ENCODE measurements around the gene ZNF367.
"Not testable (repeated sequence)": the region's sequence is repeated elsewhere in the genome, so short reads cannot be mapped to it uniquely, and the experiment has no call there.

The ZNF367 gene

DNA sequence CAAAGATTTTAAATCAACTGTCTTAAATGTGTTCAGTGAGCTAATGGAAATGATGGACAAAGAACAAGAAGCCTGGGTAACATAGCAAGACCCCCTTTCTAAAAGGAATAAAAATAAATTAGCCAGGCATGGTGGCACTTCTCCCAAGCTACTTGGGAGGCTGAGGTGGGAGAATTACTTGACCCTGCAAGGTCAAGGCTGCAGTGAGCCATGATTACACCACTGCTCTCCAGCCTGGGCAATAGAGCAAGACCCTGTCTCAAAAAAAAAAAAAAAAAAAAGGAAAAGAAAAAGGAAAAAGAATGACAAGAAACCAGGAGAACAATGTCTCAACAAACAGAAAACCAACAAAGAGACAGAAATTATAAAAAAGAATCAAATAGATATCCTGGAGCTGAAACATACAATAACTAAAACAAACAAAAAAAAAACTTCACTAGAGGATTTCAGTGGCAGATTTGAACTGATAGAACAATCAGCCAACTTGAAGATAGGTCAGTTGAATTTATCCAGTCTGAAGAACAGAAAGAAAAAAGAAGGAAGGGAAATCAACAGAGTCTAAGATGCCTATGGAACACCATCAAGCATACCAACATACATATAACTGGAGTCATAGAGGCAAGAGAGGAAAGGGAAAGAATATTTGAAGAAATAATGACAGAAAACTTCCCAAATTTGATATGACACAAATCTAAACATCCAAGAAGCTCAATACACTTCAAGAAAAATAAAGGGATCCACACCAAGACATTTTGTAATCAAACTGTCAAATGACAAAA, 17.8 kb downstream of the ZNF367 start:
- no peak for DNase-seq (ENCODE audit: low spot score)

DNA sequence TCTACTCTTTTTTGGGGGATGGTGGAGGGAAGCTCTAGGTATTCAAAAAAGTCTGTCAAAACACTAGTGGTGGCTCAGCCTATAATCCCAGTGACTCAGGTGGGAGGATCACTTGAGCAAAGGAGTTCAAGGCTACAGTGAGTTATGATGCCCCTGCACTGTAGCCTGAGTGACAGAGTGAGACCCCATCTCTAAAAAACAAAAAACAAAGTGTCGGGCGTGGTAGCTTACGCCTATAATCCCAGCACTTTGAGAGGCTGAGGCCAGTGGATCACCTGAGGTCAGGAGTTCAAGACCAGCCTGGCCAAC, 18.9 kb downstream of the ZNF367 start:
- DNase-seq (ENCODE audit: low spot score): no peak

DNA sequence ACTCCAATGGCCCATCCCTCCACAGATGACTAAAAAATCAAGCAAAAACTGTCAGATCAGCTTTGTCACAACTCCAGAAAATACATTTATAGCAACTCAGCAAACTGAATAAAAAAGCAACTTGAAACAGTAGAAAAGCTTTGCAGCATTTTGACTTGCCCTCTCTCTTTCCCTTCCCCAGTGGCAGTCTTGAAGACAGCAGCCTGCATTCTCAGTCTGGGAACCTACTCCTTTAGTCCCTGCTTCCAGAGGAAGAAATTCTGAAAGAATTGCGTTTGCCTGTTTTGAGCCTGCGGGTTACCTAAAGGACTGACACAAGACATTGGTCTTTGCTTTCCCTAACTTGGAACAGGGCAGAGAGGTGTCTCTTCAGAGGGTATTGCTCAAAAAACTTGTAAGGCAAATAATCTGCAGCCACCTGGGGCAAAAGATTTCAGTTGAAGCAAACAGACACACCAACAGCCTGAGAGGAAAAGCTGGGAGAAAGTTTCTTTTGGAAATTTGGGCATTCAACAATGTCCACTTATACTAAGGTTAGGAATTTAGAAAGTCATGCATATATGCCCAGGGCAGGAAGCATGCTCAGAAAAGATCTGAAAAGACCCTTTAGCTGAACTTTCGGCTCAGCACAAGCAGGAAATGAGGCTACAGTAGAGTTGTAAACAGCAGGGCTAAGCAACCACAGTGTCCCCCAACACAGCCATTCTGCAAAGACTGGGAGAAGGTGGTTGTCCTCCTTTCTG, 19.4 kb downstream of the ZNF367 start:
- DNase-seq (ENCODE audit: low spot score): no peak

DNA sequence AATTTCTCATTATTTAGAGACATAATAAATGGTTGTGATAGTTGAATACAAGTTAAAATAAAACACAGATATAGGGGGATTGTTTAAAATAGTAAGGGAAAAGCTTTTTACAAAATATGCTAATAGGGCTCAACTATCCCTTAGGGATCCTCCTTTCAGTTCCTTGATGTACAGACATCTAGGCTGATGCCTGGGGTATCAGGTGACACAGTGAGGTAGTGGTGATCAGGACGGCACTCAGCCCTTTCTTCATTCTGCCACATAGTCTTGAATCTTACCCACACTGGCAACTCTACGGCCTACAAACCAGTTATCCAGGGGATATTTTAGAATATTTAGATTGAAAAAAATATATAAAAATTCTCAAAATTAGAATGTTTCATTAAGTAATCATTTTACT, 22.2 kb downstream of the ZNF367 start:
- no peak for DNase-seq (ENCODE audit: low spot score)

DNA sequence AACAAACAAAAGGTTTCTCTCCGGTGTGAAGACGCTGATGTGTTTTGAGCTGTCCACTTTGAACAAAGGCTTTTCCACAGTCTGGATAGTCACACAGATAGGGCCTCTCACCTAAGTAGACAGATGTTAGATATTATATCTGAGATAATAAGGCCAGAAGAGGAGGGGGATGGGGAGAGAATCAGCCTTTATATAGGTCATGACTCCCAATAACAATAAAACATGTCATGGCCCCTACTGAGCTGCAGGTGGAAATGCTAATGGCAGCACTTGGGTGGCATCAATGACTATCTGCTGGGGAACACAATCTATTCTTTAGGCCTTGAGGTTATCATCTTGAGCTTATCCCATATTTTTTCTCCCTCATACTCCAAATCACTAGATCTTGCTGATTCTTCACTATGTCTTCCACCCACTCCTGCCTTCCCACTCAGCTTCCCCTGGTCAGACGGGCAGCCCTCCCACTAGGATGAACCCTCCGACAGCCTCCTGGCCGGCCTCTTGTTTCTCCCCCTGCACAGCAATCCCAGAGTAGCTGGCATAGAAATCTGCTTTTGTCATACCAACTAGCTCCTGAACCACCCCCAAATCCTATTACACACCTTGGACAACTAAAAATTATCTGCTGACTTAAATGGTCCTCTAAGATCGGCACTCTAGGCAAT, 23.2 kb downstream of the ZNF367 start:
- DNase-seq (ENCODE audit: low spot score): no peak

DNA sequence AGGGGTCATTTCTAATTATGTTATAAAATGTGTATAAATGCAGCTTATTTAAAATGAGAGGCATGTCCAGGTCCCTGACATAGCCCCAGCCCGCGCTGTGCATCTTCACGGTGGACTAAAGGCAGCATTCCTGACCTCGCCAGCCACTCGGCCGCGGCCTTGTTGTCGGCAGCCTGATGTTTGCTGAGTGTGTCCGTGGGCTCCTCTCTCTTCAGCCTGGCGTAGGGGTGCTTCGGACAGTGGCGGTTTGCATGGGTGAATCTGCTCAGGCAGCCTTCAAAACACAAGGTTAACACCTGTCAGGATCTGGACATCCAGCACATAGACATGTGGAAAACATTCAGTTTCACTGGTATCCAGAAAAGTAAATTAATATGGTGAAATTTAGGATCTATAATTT, 25.9 kb downstream of the ZNF367 start:
- no peak for DNase-seq (ENCODE audit: low spot score)

DNA sequence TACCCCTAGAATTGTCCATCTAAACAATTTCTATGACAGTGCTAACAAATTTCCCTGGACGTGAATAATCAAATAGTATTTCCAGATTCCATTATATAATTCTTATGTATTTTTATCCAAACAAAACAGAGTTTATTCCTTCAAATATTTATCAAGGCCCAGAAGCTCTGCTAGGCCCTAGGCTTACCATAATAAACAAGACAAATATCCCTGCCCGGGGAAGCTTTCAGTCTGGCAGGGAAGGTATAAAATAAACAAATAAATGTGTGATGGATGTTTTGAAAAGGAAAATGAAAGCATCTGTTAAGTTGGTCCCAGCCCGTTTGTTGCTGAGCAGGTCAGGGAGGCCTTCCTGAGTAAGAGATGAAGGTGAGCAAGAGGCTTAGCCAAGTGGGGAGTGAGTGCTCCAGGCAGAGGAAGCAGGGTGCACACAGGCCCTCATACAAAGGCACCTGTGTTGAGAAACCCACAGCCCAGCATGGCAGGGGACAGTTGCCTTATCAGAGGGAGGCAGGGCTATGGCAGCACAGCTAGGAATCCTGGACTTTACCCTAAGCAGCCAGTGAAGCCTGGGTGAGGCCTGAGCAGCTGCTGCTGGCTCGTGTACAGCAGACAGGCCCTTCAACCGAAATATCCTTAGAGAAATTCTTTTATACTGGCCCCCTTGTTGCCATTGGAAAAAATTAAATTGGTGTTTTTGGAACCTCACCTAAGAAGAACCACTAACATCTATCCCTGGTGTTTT, 27.0 kb downstream of the ZNF367 start:
- DNase-seq (ENCODE audit: low spot score): no peak

DNA sequence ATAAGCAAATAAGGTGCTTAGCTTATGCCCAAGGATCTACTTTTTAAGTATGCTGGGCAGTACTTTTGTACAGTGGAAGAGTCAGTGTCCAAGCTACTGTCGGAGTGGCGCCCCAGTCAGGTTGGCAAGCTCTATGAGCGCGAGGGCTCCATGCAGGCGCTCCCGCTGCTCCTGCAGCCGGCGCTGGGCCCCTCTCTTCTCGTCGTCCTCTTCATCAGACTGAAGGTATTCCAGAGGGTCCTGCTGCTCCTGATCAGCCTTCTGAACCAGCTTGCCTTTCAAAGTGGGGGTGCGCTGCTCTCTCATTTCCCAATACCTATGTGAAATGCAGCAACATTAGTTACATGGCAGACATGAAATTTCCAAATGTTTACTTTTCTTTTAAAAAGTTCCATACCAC, 30.0 kb downstream of the ZNF367 start:
- no peak for DNase-seq (ENCODE audit: low spot score)

DNA sequence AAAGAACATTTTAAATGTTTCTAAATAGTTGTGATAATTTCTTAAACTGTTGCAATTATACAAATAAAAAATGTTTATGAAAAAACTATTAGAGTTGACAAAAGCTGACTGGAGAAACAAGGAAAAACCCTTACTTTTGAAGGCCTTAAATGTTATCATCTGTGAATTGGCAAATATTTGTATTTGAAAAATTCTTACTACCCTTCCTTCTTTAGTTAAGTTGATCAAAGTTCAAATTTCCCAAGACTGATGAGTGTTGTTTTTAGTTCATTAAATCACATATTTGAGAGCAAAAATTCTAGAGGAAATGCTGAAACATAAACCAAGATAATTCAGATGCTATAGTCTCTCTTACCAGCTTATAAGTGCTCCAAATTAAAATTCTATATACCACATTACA, 32.0 kb downstream of the ZNF367 start:
- no peak for DNase-seq (ENCODE audit: low spot score)

DNA sequence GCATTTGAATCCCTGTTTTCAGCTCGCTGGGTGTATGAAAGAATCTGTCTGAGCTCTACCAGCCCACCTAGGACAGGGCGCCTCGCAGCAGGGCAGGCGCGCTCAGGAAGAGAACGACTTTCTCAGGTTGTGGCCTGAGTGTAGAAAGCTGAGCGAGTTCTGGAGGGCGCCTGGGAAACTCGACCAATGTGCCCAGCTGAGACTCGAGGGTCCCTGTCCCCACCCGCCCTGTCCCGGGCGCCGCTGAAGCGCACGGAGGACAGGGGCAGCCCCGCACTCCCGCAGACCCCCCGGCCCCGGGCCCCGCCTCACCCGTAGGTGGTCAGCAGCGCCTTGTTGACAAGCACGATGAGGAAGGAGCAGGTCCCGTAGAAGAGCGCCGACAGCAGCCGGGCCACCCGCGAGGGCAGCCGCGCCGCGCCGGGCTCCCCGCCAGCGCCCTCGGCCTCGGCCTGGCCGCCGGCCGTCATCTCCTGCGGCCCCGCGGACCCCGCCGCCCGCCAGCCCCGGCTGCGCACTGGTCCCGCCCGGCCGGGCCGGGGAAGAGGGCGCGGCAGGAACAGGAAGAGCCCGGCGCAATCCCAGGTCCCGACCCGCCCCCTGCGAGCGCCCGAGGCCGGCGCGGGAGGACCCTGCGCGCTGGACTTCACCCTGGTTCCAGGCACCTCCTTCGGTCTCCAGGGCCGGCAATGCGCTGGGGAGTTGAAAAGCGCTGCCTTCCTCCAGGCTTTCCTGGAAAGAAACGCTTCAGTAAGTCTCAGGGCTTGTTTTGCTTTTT, 34.8 kb downstream of the ZNF367 start, which contains the start of gene SLC35D2:
SLC35D2 (minus strand) TSS at position 547 of the 778 bp plus-strand sequence; CDS start at position 470, 77 bp downstream.
- no peak for DNase-seq (ENCODE audit: low spot score)

DNA sequence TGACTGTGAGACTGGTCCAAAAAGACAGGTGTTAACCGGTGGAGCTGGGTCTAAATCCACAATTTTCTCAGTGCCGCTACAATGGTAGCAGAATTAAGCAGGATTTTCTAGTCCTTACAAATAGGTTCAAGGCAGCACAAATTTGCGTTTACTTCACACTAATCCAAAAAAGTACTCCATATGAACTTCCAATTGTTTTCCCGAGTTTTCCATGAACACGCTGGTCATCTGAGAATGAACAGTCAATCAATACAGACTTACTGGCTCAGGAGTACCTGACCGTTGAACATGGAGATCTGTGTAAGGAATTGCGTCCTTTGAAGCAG, 35.4 kb downstream of the ZNF367 start:
- DNase-seq (ENCODE audit: low spot score): no peak

DNA sequence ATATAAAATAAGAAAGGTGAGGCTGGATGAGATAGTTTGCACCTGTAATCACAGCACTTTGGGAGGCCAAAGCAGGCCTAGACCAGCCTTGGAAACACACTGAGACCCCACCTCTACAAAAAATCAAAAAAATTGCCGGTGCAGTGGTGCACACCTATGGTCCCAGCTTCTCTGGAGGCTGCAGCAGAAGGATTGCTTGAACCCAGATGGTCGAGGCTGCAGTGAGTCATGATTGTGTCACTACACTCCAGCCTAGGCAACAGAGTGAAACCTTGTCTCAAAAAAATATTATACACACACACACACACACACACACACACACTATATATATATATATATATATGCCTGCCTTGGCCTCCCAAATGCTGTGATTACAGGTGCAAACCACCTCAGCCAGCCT, 36.0 kb downstream of the ZNF367 start:
- no peak for DNase-seq (ENCODE audit: low spot score)

DNA sequence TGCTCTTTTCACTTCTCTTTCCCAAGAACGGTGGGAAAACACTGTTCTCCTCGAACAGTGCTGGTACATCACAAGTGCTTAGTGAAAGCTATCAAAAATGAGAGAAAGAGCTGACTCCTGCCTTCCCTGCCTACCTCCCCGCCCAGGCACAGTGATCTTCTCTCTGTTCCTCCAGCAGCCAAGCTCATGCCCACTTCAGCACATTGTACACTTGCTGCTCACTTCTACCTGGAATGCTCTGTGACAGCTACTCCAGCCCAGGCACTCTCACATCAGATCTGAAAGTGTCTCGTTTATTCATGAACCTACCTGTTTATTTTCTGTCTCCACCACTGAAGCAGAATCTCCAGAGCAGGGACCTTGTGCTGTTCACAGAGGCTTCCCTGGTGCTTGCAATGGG, 36.5 kb downstream of the ZNF367 start:
- no peak for DNase-seq (ENCODE audit: low spot score)

DNA sequence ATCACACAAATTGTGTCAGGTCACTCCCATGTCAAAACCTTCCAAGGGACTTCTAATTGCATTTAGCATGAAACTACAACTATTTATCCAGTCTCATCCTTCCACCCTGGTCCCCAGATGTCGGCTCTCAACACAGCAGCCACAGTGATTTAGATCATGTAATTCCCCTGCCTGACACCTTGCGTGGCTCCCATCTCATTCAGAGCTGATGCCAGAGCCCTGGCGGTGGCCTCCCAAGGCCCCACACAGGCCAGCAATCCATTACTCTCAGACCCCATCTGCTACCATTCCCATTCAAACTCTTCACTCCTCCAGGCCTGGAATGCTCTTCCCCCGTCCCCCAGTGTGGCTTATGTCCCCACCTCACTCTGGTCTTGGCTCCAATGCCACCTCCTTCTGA, 37.0 kb downstream of the ZNF367 start:
- DNase-seq (ENCODE audit: low spot score): no peak

DNA sequence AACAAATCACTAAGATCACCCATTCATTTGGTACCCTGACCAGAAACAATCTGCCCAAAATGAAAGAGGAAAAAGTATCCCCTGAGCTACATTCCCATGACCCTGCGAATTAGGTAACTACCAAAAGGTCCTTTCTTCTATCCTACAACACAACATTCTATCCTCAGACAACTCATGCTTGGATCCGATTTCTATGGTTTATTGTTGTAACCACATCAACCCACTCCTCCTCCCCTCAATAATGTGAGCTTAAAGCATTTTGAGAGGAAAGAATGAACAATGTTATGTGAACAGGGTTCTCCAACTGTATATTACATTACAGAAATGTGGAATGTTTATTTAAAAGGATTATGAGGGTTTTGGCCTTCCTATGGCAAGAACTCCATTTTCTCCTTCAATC, 38.7 kb downstream of the ZNF367 start:
- DNase-seq (ENCODE audit: low spot score): no peak

DNA sequence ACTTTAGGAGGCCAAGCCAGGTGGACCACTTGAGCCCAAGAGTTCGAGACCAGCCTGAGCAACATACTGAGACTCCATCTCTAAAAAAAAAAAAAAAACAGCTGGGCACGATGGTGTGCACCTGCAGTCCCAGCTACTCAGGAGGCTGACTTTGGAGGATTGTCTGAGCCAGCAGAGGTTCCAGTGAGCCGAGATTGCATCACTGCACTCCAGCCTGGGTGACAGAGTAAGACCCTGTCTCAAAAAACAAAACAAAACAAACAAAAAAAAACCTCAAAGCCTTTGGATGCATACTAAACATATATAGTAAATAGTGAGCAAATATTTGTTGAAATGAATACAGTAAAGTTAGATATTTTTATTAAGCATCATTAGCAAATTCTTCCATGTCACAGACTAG, 40.0 kb downstream of the ZNF367 start:
- no peak for DNase-seq (ENCODE audit: low spot score)

DNA sequence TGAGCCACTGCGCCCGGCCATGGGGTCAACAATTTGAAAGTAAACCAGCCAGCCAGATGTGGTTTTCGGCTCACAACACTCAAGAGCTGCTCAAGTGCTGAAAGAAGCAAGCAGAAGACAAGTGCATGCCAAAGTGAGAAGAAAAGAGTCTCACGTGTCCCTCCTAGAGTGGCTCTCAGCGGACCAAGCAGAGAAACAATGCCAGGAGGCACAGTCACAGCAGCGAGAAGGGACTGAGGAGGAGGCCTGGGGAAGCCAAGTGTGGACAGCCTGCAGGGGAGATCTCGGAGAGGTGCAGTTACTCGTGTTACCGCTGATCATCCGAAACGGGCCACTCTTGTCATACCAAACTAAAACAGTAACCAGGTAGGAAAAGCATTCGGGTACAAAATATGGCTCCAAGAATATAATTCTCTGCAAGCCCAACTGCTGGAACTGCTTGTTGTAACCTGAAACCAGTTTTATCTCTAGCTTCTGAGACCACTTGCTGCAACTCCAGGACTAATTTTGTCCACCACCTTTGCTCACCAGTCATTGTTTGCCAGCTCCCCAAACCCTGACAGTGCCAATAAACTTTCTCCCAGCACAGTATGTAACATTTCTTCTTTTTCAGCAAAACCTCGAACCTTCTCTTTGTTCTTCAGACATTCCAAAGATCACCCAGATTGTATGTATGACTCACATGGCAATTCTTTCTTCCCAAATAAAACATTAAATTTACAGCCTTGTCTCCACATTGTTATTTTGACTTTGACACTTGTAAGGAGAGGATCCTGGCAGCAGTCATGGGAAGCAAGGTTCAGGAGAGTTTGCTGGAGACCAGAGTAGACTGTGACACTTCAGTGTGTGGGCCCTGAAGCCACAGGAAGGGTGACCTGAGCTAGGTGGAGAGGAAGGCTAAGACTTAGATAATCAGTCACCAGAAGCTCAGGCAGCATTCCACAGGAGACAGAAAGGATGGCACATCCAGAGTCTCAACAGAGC, 41.0 kb downstream of the ZNF367 start:
- no peak for DNase-seq (ENCODE audit: low spot score)

DNA sequence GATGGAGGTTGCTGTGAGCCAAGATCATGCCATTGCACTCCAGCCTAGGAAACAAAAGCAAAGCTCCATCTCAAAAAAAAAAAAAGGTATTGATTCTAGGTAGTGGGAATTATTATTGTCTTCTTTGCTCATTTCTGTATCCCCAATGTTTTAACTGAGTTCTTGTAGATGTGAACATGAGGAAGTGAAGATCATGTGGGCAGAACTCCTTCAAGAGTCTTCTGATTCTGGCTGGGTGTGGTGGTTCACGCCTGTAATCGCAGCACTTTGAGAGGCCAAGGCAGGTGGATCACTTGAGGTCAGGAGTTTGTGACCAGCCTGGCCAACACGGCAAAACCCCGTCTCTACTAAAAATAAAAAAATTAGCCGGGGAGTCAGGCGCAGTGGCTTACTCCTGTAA, 42.7 kb downstream of the ZNF367 start:
- not testable (repeated sequence) for DNase-seq (ENCODE audit: low spot score)

DNA sequence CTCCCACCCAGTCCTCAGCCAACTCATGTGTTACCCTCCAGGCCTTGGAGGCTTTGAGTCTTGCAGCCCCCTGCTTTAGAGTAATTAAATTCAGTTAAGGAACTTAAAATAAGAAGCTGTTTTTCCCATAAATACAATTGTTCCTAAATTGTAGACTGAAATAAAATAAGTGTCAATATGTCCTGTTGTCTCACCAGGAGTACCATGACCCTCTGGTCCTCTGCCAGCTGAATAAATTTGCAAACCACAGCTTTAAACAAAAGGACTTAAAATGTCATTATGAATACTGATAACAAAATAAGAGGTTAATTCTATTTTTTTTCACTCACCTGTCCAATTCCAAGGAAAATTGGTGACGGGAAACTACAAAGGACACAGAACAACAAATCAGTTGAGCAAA, 50.2 kb downstream of the ZNF367 start:
- no peak for DNase-seq (ENCODE audit: low spot score)

DNA sequence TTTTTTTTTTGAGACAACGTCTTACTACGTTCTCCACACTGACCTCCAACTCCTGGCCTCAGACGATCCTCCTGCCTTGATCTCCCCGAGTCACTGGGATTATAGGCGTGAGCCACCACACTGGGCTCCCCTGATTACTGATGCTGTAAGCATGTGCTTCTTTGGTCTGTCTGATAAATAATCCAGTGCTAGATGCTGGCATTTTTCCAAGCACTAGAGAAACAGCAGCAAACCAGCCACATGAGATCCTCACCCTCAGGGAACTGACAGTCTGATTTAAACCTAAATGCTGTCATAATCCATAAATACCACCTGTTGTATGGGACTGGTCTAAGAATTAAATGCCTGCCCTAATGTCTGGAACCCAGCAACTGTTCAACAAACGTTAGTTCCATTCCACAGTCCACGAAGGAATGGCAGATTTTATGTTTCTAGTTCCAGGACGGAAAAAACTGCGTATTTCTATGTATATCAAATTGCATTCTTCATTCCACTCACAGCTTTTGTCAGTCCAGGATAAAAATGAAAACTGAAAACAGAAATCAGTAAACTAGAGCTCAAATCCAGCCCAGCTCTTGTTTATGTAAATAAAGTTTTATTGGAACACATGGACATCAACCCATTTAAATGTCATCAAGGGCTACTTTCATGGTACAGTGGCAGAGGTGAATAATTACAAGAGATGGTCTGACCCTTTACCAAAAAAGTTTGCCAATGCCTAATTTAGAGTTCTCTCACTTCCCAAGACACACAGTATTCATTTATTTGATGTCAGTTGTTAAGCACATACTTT, 54.8 kb downstream of the ZNF367 start:
- no peak for DNase-seq (ENCODE audit: low spot score)
